Measurements from ENCODE around the gene FAM200B. TPM values are rescaled to one million over a fixed set of nuclear protein-coding genes. Genes with fewer than 3 reads are reported as not detected.

FAM200B gene
- polyA plus RNA-seq, 1 donor (not counting 4 experiments of a cell fraction or from before 2014, with no cell fraction given): 36.6 TPM

- DNase-seq (ENCODE audit: low read depth, low spot score): no peak
- H3K4me1 ChIP-seq (ENCODE audit: control insufficient read depth, extremely low read depth, insufficient read depth, low read length): peaks cover 35% of the 10 kb centered on the region
- no peaks in the 10 kb centered on the region for H3K9me1 ChIP-seq (ENCODE audit: control insufficient read depth, extremely low read depth, insufficient read depth, low read length)
- TF ChIP-seq EZH2 (IDR thresholded peaks at IDR 0.05; ENCODE audit: low read length) (no peak), CTCF (optimal IDR thresholded peaks at IDR 0.05 in 1 of 3, IDR thresholded peaks at IDR 0.05 in 1 of 3, conservative IDR thresholded peaks at IDR 0.05 in 1 of 3; ENCODE audit: extremely low read depth in 1 of 3, insufficient read depth in 2 of 3, low read length in 3 of 3) (no peak)
- dilution Hi-C loops (cut with MboI; ENCODE audit: extremely low pct_ligation_motif_present, low sequenced_read_pairs): no loop called here
- peak overlapping the region; percentile 97 for H3K27ac ChIP-seq (ENCODE audit: control insufficient read depth, insufficient read depth, low read length)
- H3K9me3 ChIP-seq (ENCODE audit: control insufficient read depth, low read depth, low read length): no peaks in the 10 kb centered on the region
- FAIRE-seq: no peak
- H3K27me3 ChIP-seq (ENCODE audit: control insufficient read depth, extremely low read depth, insufficient read depth, low read length): no peaks in the 10 kb centered on the region
- peak overlapping the region in 2 of 3 experiments; percentile 70 to 84 for H3K4me3 ChIP-seq (ENCODE audit: control insufficient read depth in 2 of 3, extremely low read depth in 1 of 3, insufficient read depth in 2 of 3, low read depth in 1 of 3, low read length in 3 of 3)
- H3K9ac ChIP-seq (ENCODE audit: control insufficient read depth, extremely low read depth, insufficient read depth, low read length): peak overlapping the region; percentile 29
- H2AFZ ChIP-seq (ENCODE audit: control insufficient read depth, low read length): no peak overlapping the region
- H3K36me3 ChIP-seq (ENCODE audit: control insufficient read depth in 2 of 2, extremely low read depth in 1 of 2, insufficient read depth in 2 of 2, low read length in 2 of 2): peaks cover 0 to 8% of the 10 kb centered on the region in 2 experiments
- peak overlapping the region; percentile 73 for H3K4me2 ChIP-seq (ENCODE audit: control insufficient read depth, extremely low read depth, insufficient read depth, low read depth, low read length)
- peaks cover 8% of the 10 kb centered on the region for H4K20me1 ChIP-seq (ENCODE audit: control insufficient read depth, extremely low read depth, insufficient read depth, low read length)
- peaks cover 77% of the 10 kb centered on the region for H3K79me2 ChIP-seq (ENCODE audit: control insufficient read depth, insufficient read depth, low read length)
These were observed 29.4 kb upstream of the FAM200B start for GRCh38 chr4:15652191-15652590.

GRCh38 chr4:15652841-15653240 lies 28.8 kb upstream of the FAM200B start:
- DNase-seq (ENCODE audit: low read depth, low spot score): no peak
- peaks cover 1 to 4% of the 10 kb centered on the region in 2 experiments for H3K36me3 ChIP-seq (ENCODE audit: control insufficient read depth in 2 of 2, extremely low read depth in 1 of 2, insufficient read depth in 2 of 2, low read length in 2 of 2)
- H3K4me2 ChIP-seq (ENCODE audit: control insufficient read depth, extremely low read depth, insufficient read depth, low read depth, low read length): peak overlapping the region; percentile 73
- peaks cover 71% of the 10 kb centered on the region for H3K79me2 ChIP-seq (ENCODE audit: control insufficient read depth, insufficient read depth, low read length)
- TF ChIP-seq EZH2 (IDR thresholded peaks at IDR 0.05; ENCODE audit: low read length) (no peak), CTCF (optimal IDR thresholded peaks at IDR 0.05 in 1 of 3, IDR thresholded peaks at IDR 0.05 in 1 of 3, conservative IDR thresholded peaks at IDR 0.05 in 1 of 3; ENCODE audit: extremely low read depth in 1 of 3, insufficient read depth in 2 of 3, low read length in 3 of 3) (no peak)
- H3K4me1 ChIP-seq (ENCODE audit: control insufficient read depth, extremely low read depth, insufficient read depth, low read length): peaks cover 35% of the 10 kb centered on the region
- H2AFZ ChIP-seq (ENCODE audit: control insufficient read depth, low read length): no peak overlapping the region
- H3K27ac ChIP-seq (ENCODE audit: control insufficient read depth, insufficient read depth, low read length): peak overlapping the region; percentile 97
- no peaks in the 10 kb centered on the region for H3K9me1 ChIP-seq (ENCODE audit: control insufficient read depth, extremely low read depth, insufficient read depth, low read length)
- FAIRE-seq: no peak
- peaks cover 8% of the 10 kb centered on the region for H4K20me1 ChIP-seq (ENCODE audit: control insufficient read depth, extremely low read depth, insufficient read depth, low read length)
- H3K9ac ChIP-seq (ENCODE audit: control insufficient read depth, extremely low read depth, insufficient read depth, low read length): peak overlapping the region; percentile 95
- peak overlapping the region; percentile 70 to 84 (median 83) for H3K4me3 ChIP-seq (ENCODE audit: control insufficient read depth in 2 of 3, extremely low read depth in 1 of 3, insufficient read depth in 2 of 3, low read depth in 1 of 3, low read length in 3 of 3)
- dilution Hi-C loops (cut with MboI; ENCODE audit: extremely low pct_ligation_motif_present, low sequenced_read_pairs): no loop called here
- no peaks in the 10 kb centered on the region for H3K27me3 ChIP-seq (ENCODE audit: control insufficient read depth, extremely low read depth, insufficient read depth, low read length)
- no peaks in the 10 kb centered on the region for H3K9me3 ChIP-seq (ENCODE audit: control insufficient read depth, low read depth, low read length)

Measured in keratinocyte (primary cell).